GM12878 (cell line): ENCODE results near the gene EPN1. TPM values are rescaled to one million over a fixed set of nuclear protein-coding genes. Genes with fewer than 3 reads are reported as not detected.

Source experiments
- BCL3 ChIP-seq: IDR thresholded peaks from 2 replicates; pipeline ENCODE4 v1.6.1; 2011; ENCODE audit warnings: borderline replicate concordance, low read depth, mild to moderate bottlenecking, moderate library complexity, low read length; ENCODE audit not compliant: insufficient read depth, poor library complexity, severe bottlenecking
- BRCA1 ChIP-seq: IDR thresholded peaks from 2 replicates; pipeline ENCODE4 v1.6.1; 2011; ENCODE audit warnings: low read depth, low read length, improper control_type of control experiment
- CHD1 ChIP-seq: IDR thresholded peaks from 2 replicates; pipeline ENCODE4 v1.6.1; 2012; ENCODE audit warnings: low read depth, low read length, improper control_type of control experiment
- CUX1 ChIP-seq: IDR thresholded peaks from 2 replicates; pipeline ENCODE4 v1.6.1; 2012; ENCODE audit warnings: improper control_type of control experiment, low read depth, low read length; ENCODE audit not compliant: insufficient replicate concordance
- EED ChIP-seq: sonication (generic); IDR thresholded peaks from 2 replicates; pipeline ENCODE4 v1.6.1; 2016; ENCODE audit warnings: antibody characterized with exemption, low read depth
- EP300 ChIP-seq, 2 experiments: fragments of 150-350 bp in 1 of 2; IDR thresholded peaks; 2 replicates each; pipeline ENCODE4 v1.6.1; 2011 to 2012; ENCODE audit warnings: low read depth in 2 of 2, low read length in 2 of 2, borderline replicate concordance in 1 of 2, improper control_type of control experiment in 1 of 2, inconsistent platforms in 1 of 2; ENCODE audit not compliant: control insufficient read depth in 1 of 2
- FOXM1 ChIP-seq: IDR thresholded peaks from 2 replicates; pipeline ENCODE4 v1.6.1; 2012; ENCODE audit warnings: low read depth, mild to moderate bottlenecking, inconsistent platforms, low read length, moderate library complexity
- HDAC6 ChIP-seq: fragments of 200-600 bp; sonication (generic); IDR thresholded peaks from one replicate; pipeline ENCODE4 v1.8.0; 2017; ENCODE audit warnings: antibody characterized with exemption; ENCODE audit not compliant: unreplicated experiment
- MTA3 ChIP-seq: IDR thresholded peaks from 2 replicates; pipeline ENCODE4 v1.6.1; 2012; ENCODE audit warnings: low read length, inconsistent platforms, borderline replicate concordance
- MYB ChIP-seq: fragments of 150-350 bp; IDR thresholded peaks from 2 replicates; pipeline ENCODE4 v1.6.1; 2014; ENCODE audit warnings: mild to moderate bottlenecking, low read depth, low read length, borderline replicate concordance
- MYC ChIP-seq: IDR thresholded peaks from 2 replicates; pipeline ENCODE4 v1.6.1; 2011; ENCODE audit warnings: mild to moderate bottlenecking, low read length, moderate library complexity, inconsistent platforms; ENCODE audit not compliant: insufficient read depth, insufficient replicate concordance, insufficient read length, severe bottlenecking
- NBN ChIP-seq: fragments of 450-650 bp; IDR thresholded peaks from 2 replicates; pipeline ENCODE4 v1.6.1; 2016
- NR2C2 ChIP-seq: IDR thresholded peaks from 2 replicates; pipeline ENCODE4 v1.6.1; 2011; ENCODE audit warnings: borderline replicate concordance, low read depth; ENCODE audit not compliant: control insufficient read depth, insufficient read length
- PAX5 ChIP-seq: IDR thresholded peaks from 2 replicates; pipeline ENCODE4 v1.6.1; 2011; ENCODE audit warnings: low read depth, low read length, borderline replicate concordance
- PAX8 ChIP-seq: fragments of 450-650 bp; IDR thresholded peaks from 2 replicates; pipeline ENCODE4 v1.6.1; 2017; ENCODE audit warnings: mild to moderate bottlenecking, moderate library complexity
- POLR2AphosphoS2 ChIP-seq: IDR thresholded peaks from 2 replicates; pipeline ENCODE4 v1.6.1; 2011; ENCODE audit warnings: low read depth, mild to moderate bottlenecking, low read length, improper control_type of control experiment, moderate library complexity
- RUNX3 ChIP-seq: IDR thresholded peaks from 2 replicates; pipeline ENCODE4 v1.6.1; 2012; ENCODE audit warnings: low read length, inconsistent platforms
- SREBF1 ChIP-seq: IDR thresholded peaks from 2 replicates; pipeline ENCODE4 v1.6.1; 2012; ENCODE audit warnings: mild to moderate bottlenecking, low read length
- SREBF2 ChIP-seq: IDR thresholded peaks from 2 replicates; pipeline ENCODE4 v1.6.1; 2012; ENCODE audit warnings: mild to moderate bottlenecking, low read length
- SRF ChIP-seq, 2 experiments: IDR thresholded peaks; 2 replicates each; pipeline ENCODE4 v1.6.1; 2011; ENCODE audit warnings: low read depth in 2 of 2, low read length in 2 of 2, mild to moderate bottlenecking in 1 of 2, moderate library complexity in 1 of 2
- TAF1 ChIP-seq: IDR thresholded peaks from 2 replicates; pipeline ENCODE4 v1.6.1; 2011; ENCODE audit warnings: mild to moderate bottlenecking, low read depth, low read length, borderline replicate concordance
- TCF3 ChIP-seq: IDR thresholded peaks from 2 replicates; pipeline ENCODE4 v1.6.1; 2012; ENCODE audit warnings: low read depth, mild to moderate bottlenecking, low read length, borderline replicate concordance; ENCODE audit not compliant: insufficient read depth
- ZBED1 ChIP-seq: IDR thresholded peaks from 2 replicates; pipeline ENCODE4 v1.6.1; 2016; ENCODE audit warnings: borderline replicate concordance
- ZZZ3 ChIP-seq: IDR thresholded peaks from 2 replicates; pipeline ENCODE4 v1.6.1; 2011; ENCODE audit warnings: low read depth; ENCODE audit not compliant: control insufficient read depth, insufficient read length
- polyA plus RNA-seq, 11 experiments: library from polyadenylated mRNA; depleted of rRNA in 4 of 11; unstranded in 6 of 11; stranded (reverse) in 5 of 11; fragments of >200 nt; fragmentation: Nextera tagmentation in 4 of 11; fragmentation: Illumina TruSeq in 1 of 11; extraction: Ambion mirVana in 4 of 11; extraction: Trizol in 1 of 11; gene quantifications; 1 replicate in 1 of 11; 2 replicates in 10 of 11; pipeline versions ENCODE4 v1.2.1 to v1.2.3, GENCODE V29; 2011 to 2016; ENCODE audit warnings: inconsistent platforms in 2 of 11, missing spikeins in 2 of 11, low read depth in 1 of 11
- total RNA-seq, 4 experiments: library from RNA; depleted of rRNA in 3 of 4; stranded (reverse); fragments of >200 nt in 3 of 4; fragmentation: Illumina TruSeq in 1 of 4; extraction: Trizol in 1 of 4; gene quantifications; 2 replicates each; pipeline versions ENCODE4 v1.2.1 to v1.2.3, GENCODE V29; 2013 to 2021

The EPN1 gene
- total and polyA plus RNA-seq, 10 of the 15 experiments (the other 5 are each of a cell fraction or from before 2014, with no cell fraction given): 0.11 to 88.5 (median 10.6) TPM

DNA sequence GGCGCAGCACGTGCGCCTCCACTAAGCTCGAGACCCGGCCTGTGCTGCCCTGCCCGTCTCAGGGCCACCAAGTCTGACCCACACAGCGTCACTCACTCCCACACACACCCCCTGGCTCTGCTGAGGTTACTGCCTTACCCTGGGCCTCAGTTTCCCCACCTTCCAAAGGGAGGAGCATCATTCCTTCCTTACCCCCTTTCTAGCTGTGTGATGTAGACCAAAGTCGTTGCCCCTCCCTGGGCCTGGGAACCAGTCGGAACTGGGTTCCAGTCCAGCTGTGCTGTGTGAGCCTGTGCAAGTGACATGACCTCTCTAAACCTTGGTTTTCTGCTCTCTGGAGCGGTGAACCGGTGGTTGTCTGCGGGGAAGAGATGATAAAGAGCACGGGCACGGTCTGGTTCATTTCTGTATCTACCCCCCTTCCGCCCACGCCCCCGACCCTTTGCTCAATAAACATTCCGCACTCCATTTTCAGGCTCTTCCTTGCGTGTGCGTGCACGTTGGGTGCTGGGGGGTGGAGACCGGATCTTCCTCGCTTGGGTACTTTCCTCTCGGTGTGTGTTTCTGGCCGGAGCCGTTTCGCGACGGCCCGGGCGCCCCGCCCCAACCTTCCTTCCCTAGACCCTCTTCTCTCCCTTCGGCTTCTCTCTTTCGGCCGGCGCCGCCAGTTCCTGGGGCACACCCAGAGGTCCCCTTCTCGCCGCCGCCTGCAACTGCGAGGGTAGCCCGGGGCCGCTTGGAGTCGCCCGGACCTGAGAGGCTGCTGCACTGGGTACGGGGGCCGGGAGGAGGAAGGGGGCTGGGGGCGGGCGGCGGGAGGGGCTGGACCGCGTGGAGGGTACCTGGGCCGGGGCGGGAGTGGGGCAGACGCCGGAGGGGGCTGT, 31.8 kb upstream of the EPN1 start, which contains the start of gene ZNF581 (continued):
- TF ChIP-seq BCL3 (no peak), MYC (peak; percentile 1), EP300 (IDR thresholded peaks at IDR 0.05; ENCODE audit: borderline replicate concordance in 1 of 2, control insufficient read depth in 1 of 2, low read depth in 2 of 2, low read length in 2 of 2) (0 out of 4 replicates have a peak, but pooled peaks of 1 of the 2 experiments have one; percentile 4), ZZZ3 (no peak), NBN (peak; percentile 94), TAF1 (peak; percentile 75; the same call in 1 of the 2 replicates), HDAC6 (no peak), POLR2AphosphoS2 (peak; percentile 92), PAX8 (no peak), SREBF1 (no peak), FOXM1 (no peak; the same call in 1 of the 2 replicates), SREBF2 (no peak), EED (peak; percentile 15; the same call in 1 of the 2 replicates), RUNX3 (peak; percentile 54), MTA3 (no peak), PAX5 (peak; percentile 69; the same call in 1 of the 2 replicates), NR2C2 (no peak), CUX1 (no peak), MYB (no peak), SRF (IDR thresholded peaks at IDR 0.05; ENCODE audit: low read depth in 2 of 2, low read length in 2 of 2) (peak in 1 of 2 experiments; percentile 79; a peak in 3 of 4 replicates), TCF3 (peak; percentile 30; the same call in 1 of the 2 replicates), ZBED1 (0 out of 2 replicates have a peak, but pooled peaks have one; percentile 48), CHD1 (0 out of 2 replicates have a peak, but pooled peaks have one; percentile 45), BRCA1 (no peak)
